ENCODE results near the gene MCIDAS.

- TF ChIP-seq, protein P1, sequence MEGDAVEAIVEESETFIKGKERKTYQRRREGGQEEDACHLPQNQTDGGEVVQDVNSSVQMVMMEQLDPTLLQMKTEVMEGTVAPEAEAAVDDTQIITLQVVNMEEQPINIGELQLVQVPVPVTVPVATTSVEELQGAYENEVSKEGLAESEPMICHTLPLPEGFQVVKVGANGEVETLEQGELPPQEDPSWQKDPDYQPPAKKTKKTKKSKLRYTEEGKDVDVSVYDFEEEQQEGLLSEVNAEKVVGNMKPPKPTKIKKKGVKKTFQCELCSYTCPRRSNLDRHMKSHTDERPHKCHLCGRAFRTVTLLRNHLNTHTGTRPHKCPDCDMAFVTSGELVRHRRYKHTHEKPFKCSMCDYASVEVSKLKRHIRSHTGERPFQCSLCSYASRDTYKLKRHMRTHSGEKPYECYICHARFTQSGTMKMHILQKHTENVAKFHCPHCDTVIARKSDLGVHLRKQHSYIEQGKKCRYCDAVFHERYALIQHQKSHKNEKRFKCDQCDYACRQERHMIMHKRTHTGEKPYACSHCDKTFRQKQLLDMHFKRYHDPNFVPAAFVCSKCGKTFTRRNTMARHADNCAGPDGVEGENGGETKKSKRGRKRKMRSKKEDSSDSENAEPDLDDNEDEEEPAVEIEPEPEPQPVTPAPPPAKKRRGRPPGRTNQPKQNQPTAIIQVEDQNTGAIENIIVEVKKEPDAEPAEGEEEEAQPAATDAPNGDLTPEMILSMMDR (IDR thresholded peaks at IDR 0.05 in 4 of 5, conservative IDR thresholded peaks at IDR 0.05 in 1 of 5) = no peak
- TF ChIP-seq POLR2A (IDR thresholded peaks at IDR 0.05) = no peak
These were observed 55.6 kb downstream of the MCIDAS start for GRCh38 chr5:55171471-55171870.
